RWPE1 (cell line): Measurements from ENCODE around the gene C1orf159.
A peak's percentile ranks its signal among the peaks of the same experiment; 100 is the strongest.

Experiments
- CTCF ChIA-PET: fragments of 350-600 bp; sonication (Branson Sonifier 250); formaldehyde crosslinking; extraction: SDS; loops from one replicate; lab custom pipeline; 2021; lab: Yijun Ruan, JAX
- POLR2A ChIA-PET: fragments of 400-600 bp; formaldehyde crosslinking; extraction: SDS; loops from one replicate; lab custom pipeline; 2020; ENCODE audit warnings: antibody characterized with exemption; ENCODE audit not compliant: low non-redundant PET; lab: Yijun Ruan, JAX
- DNase-seq: peaks from one replicate; pipeline ENCODE4 v3.0.0; 2012; ENCODE audit warnings: low spot score
- H3K27ac ChIP-seq: fragments of 450-650 bp; 2 replicates; pipeline ENCODE4 v1.5.1; 2017
- CTCF ChIP-seq: fragments of 450-650 bp; conservative IDR thresholded peaks from 2 replicates; pipeline ENCODE4 v1.5.1; 2017; ENCODE audit warnings: low read depth, mild to moderate bottlenecking

The C1orf159 gene

GRCh38 chr1:1054099-1054700, 61.7 kb downstream of the C1orf159 start:
- no peak for TF ChIP-seq CTCF
- ChIA-PET POLR2A (no interaction called here), CTCF (no interaction called here)
- DNase-seq, result no peak
- H3K27ac ChIP-seq, result peak overlapping the region; percentile 48

GRCh38 chr1:1053682-1054081, 62.2 kb downstream of the C1orf159 start:
- DNase-seq, result no peak
- CTCF ChIA-PET, result no interaction called here
- POLR2A ChIA-PET, result no interaction called here
- no peak for TF ChIP-seq CTCF
- peak overlapping the region; percentile 48 for H3K27ac ChIP-seq

- no peak for DNase-seq
- TF ChIP-seq CTCF, result no peak
- H3K27ac ChIP-seq, result peak overlapping the region; percentile 48; the same call in 1 of the 2 replicates
- CTCF ChIA-PET, result no interaction called here
- POLR2A ChIA-PET, result no interaction called here
Measured at GRCh38 chr1:1053022-1053421, 62.9 kb downstream of the C1orf159 start.

GRCh38 chr1:1052003-1052840, 63.7 kb downstream of the C1orf159 start:
- no peak for DNase-seq
- ChIA-PET POLR2A (interaction anchor here (0.7 kb wide), 1 partner anchor 31 kb away, joined by 3 read pairs; no protein-coding TSS in a partner anchor), CTCF (no interaction called here)
- TF ChIP-seq CTCF, result no peak
- H3K27ac ChIP-seq, result 0 out of 2 replicates have a peak overlapping the region, but pooled peaks have one; percentile 20

GRCh38 chr1:1051127-1051810, 64.6 kb downstream of the C1orf159 start:
- POLR2A ChIA-PET, result no interaction called here
- no peak for TF ChIP-seq CTCF

GRCh38 chr1:1050577-1051052, 65.3 kb downstream of the C1orf159 start:
- DNase-seq, result no peak
- CTCF ChIA-PET, result interaction anchor here (0.6 to 1.4 kb wide), 2 partner anchors 67 to 102 kb away, joined by 3 read pairs; no protein-coding TSS in a partner anchor
- POLR2A ChIA-PET, result no interaction called here
- no peak overlapping the region for H3K27ac ChIP-seq
- no peak for TF ChIP-seq CTCF

More at GRCh38 chr1:1051127-1051810, 64.6 kb downstream of the C1orf159 start:
- 0 out of 2 replicates have a peak overlapping the region, but pooled peaks have one; percentile 20 for H3K27ac ChIP-seq
- CTCF ChIA-PET, result interaction anchor here (1.4 kb wide), 1 partner anchor 67 kb away, joined by 3 read pairs; no protein-coding TSS in a partner anchor
- no peak for DNase-seq
